HG03060 (cell line): Measurements from ENCODE around the gene COP1.

Source experiments
- ATAC-seq: cut with Tn5 transposase; IDR thresholded peaks from one replicate; pipeline ENCODE4 v1.9.1; 2021; ENCODE audit warnings: low read depth, moderate number of reproducible peaks; ENCODE audit not compliant: unreplicated experiment

COP1 gene

GRCh38 chr1:175981128-175981527 is 226.0 kb downstream of the COP1 start:
- no peak for ATAC-seq

- no peak for ATAC-seq
Measured at GRCh38 chr1:175978926-175979325, 228.2 kb downstream of the COP1 start.

GRCh38 chr1:175978476-175978875 is 228.6 kb downstream of the COP1 start:
- ATAC-seq: no peak

GRCh38 chr1:175976865-175977642 is 230.0 kb downstream of the COP1 start:
- no peak for ATAC-seq

GRCh38 chr1:175969231-175969630 is 237.9 kb downstream of the COP1 start:
- no peak for ATAC-seq

- ATAC-seq: no peak
Measured at GRCh38 chr1:175968486-175969172, 238.5 kb downstream of the COP1 start.

- ATAC-seq: no peak
Measured at GRCh38 chr1:175963740-175964139, 243.3 kb downstream of the COP1 start.

- ATAC-seq: no peak
Measured at GRCh38 chr1:175960169-175960568, 246.9 kb downstream of the COP1 start.

GRCh38 chr1:175951627-175952026 is 255.5 kb downstream of the COP1 start:
- no peak for ATAC-seq

GRCh38 chr1:175947771-175948170 is 259.3 kb downstream of the COP1 start:
- no peak for ATAC-seq

GRCh38 chr1:175944591-175944990 is 262.5 kb downstream of the COP1 start:
- ATAC-seq: no peak

GRCh38 chr1:175941164-175941563 is 265.9 kb downstream of the COP1 start:
- no peak for ATAC-seq

- ATAC-seq: no peak
Measured at GRCh38 chr1:175936736-175937135, 270.4 kb downstream of the COP1 start.

- no peak for ATAC-seq
Measured at GRCh38 chr1:175935566-175936115, 271.4 kb downstream of the COP1 start.

- no peak for ATAC-seq
Measured at GRCh38 chr1:175935166-175935565, 271.9 kb downstream of the COP1 start.

GRCh38 chr1:175933801-175934200 is 273.3 kb downstream of the COP1 start:
- no peak for ATAC-seq

GRCh38 chr1:175927944-175928343 is 279.1 kb downstream of the COP1 start:
- ATAC-seq: no peak

- no peak for ATAC-seq
Measured at GRCh38 chr1:175922254-175922881, 284.7 kb downstream of the COP1 start.

- no peak for ATAC-seq
Measured at GRCh38 chr1:175920381-175920780, 286.7 kb downstream of the COP1 start.

- ATAC-seq: no peak
Measured at GRCh38 chr1:175919001-175919400, 288.1 kb downstream of the COP1 start.

GRCh38 chr1:175918364-175918801 is 288.7 kb downstream of the COP1 start:
- no peak for ATAC-seq
